K562 (cell line): Measurements from ENCODE around the gene KCTD16. TPM values are rescaled to one million over a fixed set of nuclear protein-coding genes. Genes with fewer than 3 reads are reported as not detected.

ENCODE experiments used
- ATAC-seq: fragments of 200-7000 bp; cut with Tn5 transposase; 3 replicates; pipeline ENCODE4 v1.9.1; 2020; ENCODE audit warnings: moderate library complexity
- BruUV-seq: library from RNA; stranded (reverse); fragments of 400-500 nt; replicated peaks from 2 replicates; lab custom pipeline; 2021; lab: Mats Ljungman, UMichigan
- CTCF ChIA-PET: fragments of 300-600 bp; formaldehyde crosslinking; extraction: SDS; loops from one replicate; lab custom pipeline; 2021; ENCODE audit warnings: low intra/inter-chr PET ratio; lab: Yijun Ruan, JAX
- POLR2A ChIA-PET: fragments of 300-600, 350-650 bp; sonication (Branson Sonifier 250); formaldehyde crosslinking; extraction: SDS; loops from one replicate; lab custom pipeline; 2021; ENCODE audit warnings: antibody characterized with exemption, inconsistent platforms; lab: Yijun Ruan, JAX
- DNase-seq, 4 experiments: peaks; one replicate each; pipeline versions ENCODE4 v3.0.0 to v3.0.0-alpha.2; 2011 to 2018; ENCODE audit warnings: low spot score in 3 of 4, mixed read lengths in 3 of 4; ENCODE audit errors: extremely low read depth in 1 of 4
- FAIRE-seq: peaks from 2 replicates; lab custom pipeline; 2011; peaks lifted over from hg19 to GRCh38; lab: Jason Lieb, UNC
- H2AFZ ChIP-seq: 2 replicates; pipeline ENCODE4 v1.6.0; 2011; ENCODE audit warnings: low read depth, low read length, control low read depth, inconsistent platforms
- H3K27ac ChIP-seq: fragments of 200-600 bp; 3 replicates; pipeline ENCODE4 v1.8.0; 2011; ENCODE audit warnings: low read depth, mild to moderate bottlenecking, control low read depth, inconsistent platforms, low read length, moderate library complexity, mixed read lengths; ENCODE audit errors: extremely low read depth
- H3K27me3 ChIP-seq, 2 experiments: fragments of 300-600 bp in 1 of 2; 2 replicates in 1 of 2; 3 replicates in 1 of 2; pipeline versions ENCODE4 v1.6.0 to v1.8.0; 2011; ENCODE audit warnings: inconsistent platforms in 2 of 2, low read length in 2 of 2, mild to moderate bottlenecking in 1 of 2, mixed read lengths in 1 of 2, moderate library complexity in 1 of 2; ENCODE audit not compliant: control insufficient read depth in 2 of 2, insufficient read depth in 2 of 2
- H3K36me3 ChIP-seq: fragments of 300-600 bp; 3 replicates; pipeline ENCODE4 v1.8.0; 2011; ENCODE audit warnings: mild to moderate bottlenecking, low read length, inconsistent platforms; ENCODE audit not compliant: control insufficient read depth, insufficient read depth
- H3K4me1 ChIP-seq, 2 experiments: fragments of 200-600 bp in 1 of 2; replicated peaks in 1 of 2; 2 replicates in 1 of 2; 3 replicates in 1 of 2; pipeline versions ENCODE4 v1.5.1 to v1.8.0; 2011; ENCODE audit warnings: inconsistent platforms in 2 of 2, low read length in 2 of 2, mild to moderate bottlenecking in 1 of 2, mixed read lengths in 1 of 2, moderate library complexity in 1 of 2; ENCODE audit not compliant: control insufficient read depth in 2 of 2, insufficient read depth in 2 of 2
- H3K4me2 ChIP-seq: 2 replicates; pipeline ENCODE4 v1.6.1; 2011; ENCODE audit warnings: low read length, control low read depth, inconsistent platforms, mixed read lengths; ENCODE audit not compliant: insufficient read depth
- H3K4me3 ChIP-seq: fragments of 200-600 bp; sonication (generic), shearing (Covaris generic); 2 replicates; pipeline ENCODE4 v1.5.1; 2016; ENCODE audit warnings: control low read depth, inconsistent platforms
- H3K79me2 ChIP-seq: fragments of 200-600 bp; 3 replicates; pipeline ENCODE4 v1.8.0; 2011; ENCODE audit warnings: low read length, inconsistent platforms; ENCODE audit not compliant: control insufficient read depth, insufficient read depth
- H3K9ac ChIP-seq, 2 experiments: 2 replicates each; pipeline versions ENCODE4 v1.6.0 to v1.6.1; 2011; ENCODE audit warnings: low read depth in 2 of 2, low read length in 2 of 2, control low read depth in 1 of 2, inconsistent platforms in 1 of 2, mild to moderate bottlenecking in 1 of 2, mixed read lengths in 1 of 2; ENCODE audit not compliant: insufficient read depth in 1 of 2
- H3K9me1 ChIP-seq: one replicate; pipeline ENCODE4 v1.6.0; 2011; ENCODE audit warnings: inconsistent platforms, mild to moderate bottlenecking, low read length, moderate library complexity; ENCODE audit not compliant: control insufficient read depth, insufficient read depth
- H3K9me3 ChIP-seq: replicated peaks from 2 replicates; pipeline ENCODE4 v1.5.1; 2011; ENCODE audit warnings: low read depth, low read length, inconsistent platforms; ENCODE audit not compliant: control insufficient read depth, insufficient read depth
- H4K20me1 ChIP-seq: replicated peaks from 2 replicates; pipeline ENCODE4 v1.6.1; 2011; ENCODE audit warnings: low read length, inconsistent platforms, mixed read lengths; ENCODE audit not compliant: control insufficient read depth, insufficient read depth
- GTF3C2 ChIP-seq: IDR thresholded peaks from 3 replicates; pipeline ENCODE4 v1.6.1; 2011; ENCODE audit warnings: borderline replicate concordance, mild to moderate bottlenecking, moderate library complexity; ENCODE audit not compliant: insufficient read length; ENCODE audit errors: extremely low read depth
- RREB1 ChIP-seq: fragments of 250-450 bp; sonication (Bioruptor Pico); IDR thresholded peaks from 2 replicates; pipeline ENCODE4 v1.4.0; 2020
- SMARCE1 ChIP-seq: fragments of 450-650 bp; IDR thresholded peaks from 2 replicates; pipeline ENCODE4 v1.7.1; 2016; ENCODE audit warnings: mild to moderate bottlenecking
- WHSC1 ChIP-seq: IDR thresholded peaks from one replicate; pipeline ENCODE4 v1.6.1; 2012; ENCODE audit warnings: low read length, control low read depth, inconsistent platforms
- WGBS: fragments of 100-300 bp; shearing (Covaris generic); methylation state at CpG from one replicate; pipeline ENCODE4 v1.1.6; 2016; ENCODE audit warnings: low coverage, mixed read lengths; ENCODE audit not compliant: insufficient coverage; ENCODE audit errors: missing lambda C conversion rate; 5-methylcytosine and 5-hydroxymethylcytosine counted together
- in situ Hi-C: fragments of 300-500 bp; cut with MboI; formaldehyde crosslinking; loops from 4 replicates; pipeline ENCODE4 v1.15.0; 2018; ENCODE audit warnings: inconsistent platforms, mixed read lengths
- intact Hi-C: fragments of 100-400 bp; cut with micrococcal nuclease; formaldehyde crosslinking; loops from 2 replicates; pipeline ENCODE4 v1.14.2; 2022
- polyA plus RNA-seq, 8 experiments: library from polyadenylated mRNA; depleted of rRNA in 4 of 8; stranded (reverse) in 5 of 8; unstranded in 3 of 8; fragments of >200 nt; fragmentation: Nextera tagmentation in 2 of 8; fragmentation: Illumina TruSeq in 1 of 8; extraction: Ambion mirVana in 2 of 8; extraction: Trizol in 1 of 8; gene quantifications; 2 replicates each; pipeline versions ENCODE4 v1.2.1 to v1.2.3, GENCODE V29; 2011 to 2014; ENCODE audit warnings: inconsistent platforms in 1 of 8, missing spikeins in 1 of 8
- total RNA-seq, 7 experiments: library from RNA; depleted of rRNA in 6 of 7; stranded (reverse); fragments of >200 nt in 6 of 7; fragmentation: Illumina TruSeq in 2 of 7; extraction: Trizol in 2 of 7; gene quantifications; 2 replicates each; pipeline versions ENCODE4 v1.2.1 to v1.2.3, GENCODE V29; 2011 to 2021; ENCODE audit warnings: low replicate concordance in 1 of 7

KCTD16 gene
- total and polyA plus RNA-seq, 9 of the 15 experiments (the other 6 are each of a cell fraction or from before 2014, with no cell fraction given) = 0.04 TPM; not detected in 8

- no peaks in the 10 kb centered on the region for H3K27me3 ChIP-seq
- no peak overlapping the region for H2AFZ ChIP-seq
- 0% methylated on average over 2 of the region's 2 CpGs for WGBS
- no peak overlapping the region for H3K27ac ChIP-seq
- H3K36me3 ChIP-seq = no peaks in the 10 kb centered on the region
- no peaks in the 10 kb centered on the region for H4K20me1 ChIP-seq
- BruUV-seq = no TSS peak
- FAIRE-seq (no peak), ATAC-seq (no peak)
- H3K9ac ChIP-seq = no peak overlapping the region
- H3K9me1 ChIP-seq = no peaks in the 10 kb centered on the region
- TF ChIP-seq SMARCE1 (no peak), WHSC1 (no peak), GTF3C2 (no peak), RREB1 (no peak)
- TF ChIP-seq, all 486 proteins: peak for 0
- Histone ChIP-seq H3K4me2 (no peak overlapping the region), H3K4me1 (no peaks in the 10 kb centered on the region), H3K79me2 (no peaks in the 10 kb centered on the region), H3K9me3 (no peaks in the 10 kb centered on the region), H3K4me3 (no peak overlapping the region)
- intact Hi-C loops (no loop called here), in situ Hi-C loops (no loop called here)
- ChIA-PET POLR2A (no interaction called here), CTCF (no interaction called here)
- no peak for DNase-seq
Measured at GRCh38 chr5:144391044-144391443, 220.4 kb downstream of the KCTD16 start.
